ENCODE measurements around the gene AMTN.
"Not testable (repeated sequence)": the region's sequence is repeated elsewhere in the genome, so short reads cannot be mapped to it uniquely, and the experiment has no call there.

The AMTN gene, protein sequence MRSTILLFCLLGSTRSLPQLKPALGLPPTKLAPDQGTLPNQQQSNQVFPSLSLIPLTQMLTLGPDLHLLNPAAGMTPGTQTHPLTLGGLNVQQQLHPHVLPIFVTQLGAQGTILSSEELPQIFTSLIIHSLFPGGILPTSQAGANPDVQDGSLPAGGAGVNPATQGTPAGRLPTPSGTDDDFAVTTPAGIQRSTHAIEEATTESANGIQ

DNA sequence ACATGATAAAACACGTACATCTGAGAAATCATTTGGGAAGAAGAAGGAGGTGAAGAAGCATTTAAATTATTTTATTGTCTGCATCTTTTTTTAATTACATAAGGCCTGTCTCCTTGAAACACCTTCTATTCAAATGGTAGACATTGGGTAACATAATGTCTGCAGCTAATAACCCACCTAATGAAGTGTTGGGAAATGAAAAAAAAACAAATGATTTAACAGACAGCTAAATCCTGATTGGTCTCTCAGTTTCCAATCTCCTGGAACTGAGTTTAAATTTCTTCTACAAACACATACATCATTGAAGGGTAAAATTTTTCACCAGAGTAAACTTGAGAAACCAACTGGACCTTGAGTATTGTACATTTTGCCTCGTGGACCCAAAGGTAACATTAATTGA lies at the start of gene AMTN:
AMTN (plus strand) TSS at position 301 of the 400 bp plus-strand sequence. CDS start 209 bp downstream, outside the sequence.
- DNase-seq: no peak

DNA sequence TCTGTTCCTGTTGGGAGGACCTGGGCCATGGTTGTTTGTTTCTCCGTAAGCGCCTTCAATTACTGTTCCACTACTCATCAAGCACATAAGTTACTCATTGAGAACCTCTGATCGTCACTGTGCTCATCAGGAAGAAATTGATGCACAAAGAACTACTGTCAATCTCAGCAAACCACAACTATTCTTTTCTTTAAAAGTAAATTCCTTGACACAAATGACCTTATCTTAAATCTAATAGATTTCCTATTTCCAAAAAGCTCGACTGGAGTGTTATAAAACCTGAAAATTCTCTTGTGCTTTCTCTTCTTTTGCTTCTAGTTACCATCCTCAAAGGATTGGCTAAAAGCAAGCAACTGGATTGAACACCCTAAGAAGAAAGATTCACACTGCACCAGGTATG lies 46.5 kb upstream of the AMTN start, which contains the start of gene MUC7:
MUC7 (plus strand) TSS at position 301 of the 400 bp plus-strand sequence. CDS start 1,825 bp downstream, outside the sequence.
- DNase-seq: no peak

DNA sequence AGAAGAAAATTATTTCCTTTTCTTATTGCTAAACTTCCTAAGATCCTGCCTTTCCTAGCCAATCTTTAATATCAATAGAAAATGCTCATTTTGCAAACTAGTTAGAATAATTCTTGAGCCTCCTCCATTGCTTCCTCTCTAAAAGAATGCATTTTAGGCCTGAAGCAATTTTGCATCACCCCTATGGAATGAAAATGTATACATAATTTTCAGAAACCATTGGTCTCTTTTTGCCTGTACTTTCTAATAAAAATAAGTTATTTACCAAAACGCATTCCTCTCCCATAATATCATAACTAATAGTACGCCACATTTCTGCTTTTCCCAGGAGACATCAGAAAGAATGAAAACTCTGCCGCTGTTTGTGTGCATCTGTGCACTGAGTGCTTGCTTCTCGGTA lies 44.7 kb upstream of the AMTN start:
- DNase-seq: no peak

DNA sequence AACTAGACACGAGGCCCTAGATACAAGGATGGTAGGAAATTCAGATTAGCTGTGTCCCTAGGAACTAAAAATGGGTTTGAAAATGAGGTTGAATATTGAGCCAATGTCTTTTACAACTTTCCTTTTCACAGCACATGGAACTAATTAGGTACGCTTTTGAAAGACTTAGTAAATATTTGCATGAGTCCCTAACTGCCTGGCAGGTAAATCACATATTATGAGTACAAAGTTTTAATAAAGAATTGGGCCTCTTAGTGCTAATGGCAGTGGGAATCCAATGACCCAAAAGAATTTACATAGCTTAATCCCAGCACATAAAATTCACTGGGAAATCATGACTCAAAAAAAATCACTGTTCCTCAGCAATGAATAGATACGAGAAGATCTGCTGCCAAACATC lies 29.6 kb upstream of the AMTN start:
- DNase-seq: no peak

DNA sequence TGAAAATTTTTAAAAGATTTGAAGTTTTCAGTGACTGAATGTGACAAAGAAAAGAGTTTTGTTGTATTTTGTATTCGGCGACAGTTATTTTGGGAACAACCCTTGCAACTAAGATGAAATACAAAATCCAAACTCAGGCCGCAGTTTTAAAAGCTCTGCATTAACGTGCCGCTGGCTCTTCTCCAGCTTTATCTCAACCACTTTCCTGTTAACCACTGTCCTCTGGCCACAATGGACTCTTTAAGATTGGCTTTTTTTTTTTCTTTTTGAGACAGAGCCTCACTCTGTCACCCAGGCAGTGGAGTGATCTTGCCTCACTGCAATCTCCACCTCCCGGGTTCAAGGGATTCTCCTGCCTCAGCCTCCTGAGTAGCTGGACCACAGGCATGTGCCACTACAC lies 22.1 kb upstream of the AMTN start:
- no peak for DNase-seq

DNA sequence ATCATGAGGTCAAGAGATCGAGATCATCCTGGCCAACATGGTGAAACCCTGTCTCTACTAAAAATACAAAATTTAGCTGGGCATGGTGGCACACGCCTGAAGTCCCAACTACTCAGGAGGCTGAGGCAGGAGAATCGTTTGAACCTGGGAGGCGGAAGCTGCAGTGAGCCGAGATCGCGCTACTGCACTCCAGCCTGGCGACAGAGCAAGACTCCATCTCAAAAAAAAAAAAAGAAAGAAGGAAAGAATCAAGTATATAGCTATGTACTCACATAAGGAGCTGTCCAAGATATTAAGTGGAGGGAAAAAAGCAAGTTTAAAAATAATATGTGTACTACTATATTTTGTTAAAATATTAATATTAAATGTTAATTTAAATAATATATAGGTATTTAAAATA lies 16.5 kb upstream of the AMTN start:
- not testable (repeated sequence) for DNase-seq

DNA sequence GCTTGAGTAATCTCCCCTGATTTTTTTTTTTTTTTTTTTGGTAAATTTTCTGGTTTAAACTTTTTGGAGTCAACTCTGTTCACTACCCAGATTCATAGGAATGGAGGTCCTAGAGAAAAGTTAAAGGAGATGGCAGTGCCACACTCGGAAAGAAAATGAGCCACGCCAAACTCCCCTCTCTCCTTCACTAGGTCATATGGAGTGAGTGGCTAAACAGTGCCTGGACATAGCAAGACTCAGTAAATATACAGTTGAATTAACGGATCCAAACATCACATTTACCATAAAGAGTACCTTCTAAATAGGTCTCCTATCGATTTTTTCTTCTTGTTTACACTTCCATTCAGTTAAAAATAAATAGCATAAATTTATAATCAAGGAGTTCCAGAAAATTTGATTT lies 13.6 kb upstream of the AMTN start:
- DNase-seq: no peak

DNA sequence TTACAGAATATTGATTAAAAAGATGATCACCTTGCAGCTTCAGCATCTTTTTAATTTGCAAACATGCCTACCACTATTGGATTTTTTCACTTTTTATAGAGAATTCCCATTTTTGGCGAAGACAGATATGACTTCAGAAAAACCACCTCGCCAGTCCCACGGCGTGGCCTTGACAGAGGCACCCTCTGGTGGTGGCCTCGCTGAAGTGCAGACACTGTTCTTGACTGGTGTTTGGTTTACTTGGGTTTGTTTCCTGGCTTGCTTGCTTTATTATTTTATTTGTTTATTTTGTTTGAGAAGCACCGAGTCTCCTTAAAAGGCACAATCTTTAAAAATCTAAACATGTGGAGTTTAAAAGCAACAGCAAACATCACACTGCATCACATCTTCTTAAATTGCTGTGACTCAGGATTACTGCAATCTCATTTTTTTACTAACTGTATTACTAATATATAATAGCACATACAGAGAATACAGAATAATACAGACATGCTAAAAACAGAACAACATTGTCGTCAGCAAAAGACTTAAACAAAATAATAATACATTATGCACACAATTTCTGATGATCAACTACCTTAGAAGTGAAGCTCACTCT lies 13.1 kb upstream of the AMTN start:
- DNase-seq: peak; percentile 8

DNA sequence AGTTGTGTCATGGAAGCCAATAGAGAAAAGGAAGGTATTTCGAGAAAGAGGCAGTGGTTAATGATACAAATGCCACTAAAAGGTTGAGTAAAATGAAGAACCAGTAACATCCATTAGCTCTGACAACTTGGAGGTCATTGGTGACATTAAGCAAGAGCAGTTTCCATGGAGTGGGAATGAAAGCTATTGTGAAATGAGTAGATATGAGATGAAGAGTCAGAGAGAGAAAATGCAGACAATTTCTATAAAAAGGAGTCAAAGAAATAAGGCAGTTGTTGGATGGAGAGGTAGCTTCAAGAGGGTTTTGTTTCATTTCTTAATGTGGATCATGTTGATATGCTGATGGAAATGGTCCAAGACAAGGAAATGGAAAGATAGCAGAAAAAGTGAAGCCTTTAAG lies 9.6 kb upstream of the AMTN start:
- no peak for DNase-seq

DNA sequence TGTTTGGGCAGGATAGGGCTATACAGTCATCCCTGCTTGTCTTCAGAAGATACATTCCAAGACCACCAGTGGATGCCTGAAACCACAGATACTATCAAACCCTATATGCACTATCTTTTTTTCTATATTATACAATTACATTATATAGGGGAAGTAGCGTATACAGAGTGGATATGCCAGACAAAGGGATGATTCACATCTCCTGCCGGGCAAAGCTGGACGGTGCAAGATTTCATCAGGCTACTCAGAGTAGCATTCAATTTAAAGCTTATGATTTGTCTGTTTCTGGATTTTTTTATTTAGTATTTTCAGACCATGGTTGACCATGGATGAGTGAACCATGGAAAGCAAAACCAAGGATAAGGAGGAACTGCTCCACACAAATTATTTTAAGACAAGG lies 7.0 kb upstream of the AMTN start:
- no peak for DNase-seq

DNA sequence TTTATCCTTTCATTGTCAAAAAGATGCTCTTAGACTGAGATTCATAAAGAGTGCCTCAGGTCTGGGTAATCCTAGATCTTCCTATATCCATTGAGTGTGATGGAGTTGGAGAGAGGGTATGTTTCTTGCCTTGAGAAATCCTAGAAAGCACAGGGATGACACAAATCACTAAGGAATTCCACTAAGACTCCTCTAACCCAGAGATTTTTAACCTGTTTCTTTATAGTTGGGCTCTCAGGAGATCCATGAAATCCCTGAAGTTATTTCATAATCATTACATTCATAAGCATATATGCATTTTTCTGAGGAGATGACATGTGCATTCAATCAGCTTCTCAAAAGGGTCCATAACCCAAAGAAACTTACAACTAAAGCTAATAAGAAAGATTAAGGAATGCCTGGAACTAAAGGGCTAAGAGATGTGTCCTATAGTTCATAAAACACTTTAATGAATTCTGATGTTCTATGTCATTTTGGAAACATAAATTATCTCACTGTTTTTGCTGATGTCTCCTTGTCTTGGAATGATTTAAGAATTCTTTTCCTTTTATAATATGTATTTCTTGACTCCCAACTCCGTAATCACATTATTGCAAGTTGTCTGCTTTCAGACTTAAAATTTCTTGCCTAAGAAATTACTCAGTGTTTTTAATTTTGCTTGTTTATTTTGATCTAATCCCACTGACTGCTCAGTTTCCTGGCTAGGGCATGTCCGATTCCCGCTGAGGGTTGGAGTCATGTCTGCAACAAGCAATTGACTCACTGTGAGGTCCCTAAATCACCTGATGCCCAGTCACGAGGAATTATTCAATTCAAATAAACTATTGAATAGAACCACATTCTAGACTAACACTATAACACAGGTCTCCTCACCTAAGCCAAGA lies 2.8 kb upstream of the AMTN start:
- no peak for DNase-seq

DNA sequence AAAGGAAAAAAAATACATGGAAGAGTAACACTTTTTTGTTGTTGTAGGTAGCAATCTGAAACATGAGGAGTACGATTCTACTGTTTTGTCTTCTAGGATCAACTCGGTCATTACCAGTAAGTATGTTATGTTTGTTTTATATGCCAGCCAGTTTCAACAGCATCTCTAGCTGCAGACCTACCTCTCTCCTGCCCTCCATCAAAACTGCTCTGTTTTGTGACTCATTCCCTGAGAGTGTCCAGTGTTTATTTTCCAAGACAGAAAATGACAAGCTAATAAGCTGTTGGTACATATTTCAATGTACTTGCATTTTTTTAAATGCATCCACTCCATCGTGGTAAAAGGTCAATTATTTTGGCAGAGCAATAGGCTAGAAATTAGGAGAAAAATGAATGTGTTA lies 347 bp downstream of the AMTN start:
- DNase-seq: no peak

DNA sequence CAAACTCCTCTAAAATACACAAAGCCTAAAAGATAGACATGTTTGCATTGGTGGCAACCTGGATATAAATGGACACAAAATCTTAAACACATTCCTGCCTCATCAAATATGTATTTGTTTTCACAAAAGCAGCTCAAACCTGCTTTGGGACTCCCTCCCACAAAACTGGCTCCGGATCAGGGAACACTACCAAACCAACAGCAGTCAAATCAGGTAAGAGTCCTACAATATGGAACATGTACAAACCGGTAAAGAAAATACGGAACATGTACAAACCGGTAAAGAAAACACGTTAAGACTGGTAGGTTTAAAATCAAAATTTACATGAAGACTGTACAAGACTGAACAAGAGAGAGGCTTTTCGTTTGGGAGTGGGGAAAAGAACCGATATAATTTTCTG lies 4.3 kb downstream of the AMTN start:
- no peak for DNase-seq

DNA sequence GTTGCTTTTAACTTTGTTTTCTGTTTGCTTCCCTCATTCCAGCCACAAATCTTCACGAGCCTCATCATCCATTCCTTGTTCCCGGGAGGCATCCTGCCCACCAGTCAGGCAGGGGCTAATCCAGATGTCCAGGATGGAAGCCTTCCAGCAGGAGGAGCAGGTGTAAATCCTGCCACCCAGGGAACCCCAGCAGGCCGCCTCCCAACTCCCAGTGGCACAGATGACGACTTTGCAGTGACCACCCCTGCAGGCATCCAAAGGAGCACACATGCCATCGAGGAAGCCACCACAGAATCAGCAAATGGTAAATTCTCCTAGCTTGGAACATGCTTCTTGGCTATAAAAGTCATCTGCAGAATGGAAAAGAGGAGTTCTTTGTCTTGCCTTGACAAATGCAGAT lies 12.6 kb downstream of the AMTN start:
- DNase-seq: no peak

DNA sequence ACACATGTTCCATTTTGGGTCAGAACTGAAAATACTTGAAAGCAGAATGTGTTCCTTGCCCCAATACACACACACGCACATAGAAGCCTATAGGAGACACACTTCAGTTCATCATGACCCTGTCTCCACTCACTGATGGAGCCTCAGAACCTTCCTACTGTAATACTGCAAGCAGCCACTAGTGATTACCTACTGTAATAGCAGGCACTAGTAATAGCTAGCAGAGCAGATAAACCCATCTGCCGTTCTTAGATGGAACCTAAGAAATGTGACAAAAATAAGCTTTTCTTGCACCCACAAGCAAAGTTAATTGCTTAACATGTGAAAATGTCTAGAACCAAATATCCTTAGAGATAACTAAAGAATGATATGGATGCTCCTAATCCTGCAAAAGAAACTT lies 13.6 kb downstream of the AMTN start:
- DNase-seq: no peak

DNA sequence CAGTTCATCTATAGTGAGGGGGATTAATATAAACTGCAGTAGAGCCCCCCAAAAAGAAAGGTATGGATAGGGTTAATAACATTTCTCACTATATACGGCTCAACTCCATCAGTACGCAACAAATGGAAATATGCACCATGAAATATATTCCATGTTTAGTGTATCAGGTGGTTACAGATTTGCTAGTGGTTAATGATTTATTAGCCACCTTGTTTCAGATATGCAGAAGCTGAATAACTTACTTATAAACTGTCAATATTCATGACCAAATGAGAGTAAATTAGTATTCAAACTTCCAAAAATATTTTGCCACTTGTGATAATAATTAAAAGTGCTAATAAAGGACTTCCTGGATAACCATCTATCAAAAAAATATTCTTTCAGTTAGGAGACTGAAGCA lies 14.8 kb downstream of the AMTN start:
- no peak for DNase-seq

DNA sequence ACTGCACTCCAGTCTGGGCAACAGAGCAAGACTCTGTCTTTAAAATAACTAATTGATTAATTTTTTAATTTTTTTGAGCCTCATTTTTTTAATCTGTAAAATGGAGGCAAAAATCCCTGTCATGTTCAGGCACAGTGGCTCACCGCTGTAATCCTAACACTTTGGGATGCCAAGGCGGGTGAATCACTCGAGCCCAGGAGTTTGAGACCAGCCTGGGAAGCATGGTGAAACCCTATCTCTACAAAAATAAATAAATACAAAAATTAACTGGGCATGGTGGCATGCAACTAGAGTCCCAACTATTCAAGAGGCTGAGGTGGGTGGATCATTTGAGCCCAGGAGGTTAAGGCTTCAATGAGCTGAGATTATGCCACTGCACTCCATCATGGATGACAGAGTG lies 15.4 kb downstream of the AMTN start:
- DNase-seq: no peak

DNA sequence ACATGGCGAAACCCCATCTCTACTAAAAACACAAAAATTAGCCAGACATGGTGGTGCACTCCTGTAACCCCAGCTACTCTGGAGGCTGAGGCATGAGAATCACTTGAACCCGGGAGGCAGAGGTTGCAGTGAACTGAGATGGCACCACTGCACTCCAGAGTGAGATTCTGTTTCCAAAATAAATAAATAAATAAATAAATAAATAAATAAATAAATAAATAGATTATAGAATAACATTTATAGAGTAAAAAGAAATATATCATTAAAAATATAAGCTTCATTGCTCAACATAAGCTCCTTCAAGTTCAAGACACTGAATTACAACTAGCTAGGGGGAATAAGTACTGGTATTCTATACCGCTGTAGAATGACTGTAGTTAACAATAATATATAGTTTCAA lies 16.5 kb downstream of the AMTN start:
- DNase-seq: not testable (repeated sequence)

DNA sequence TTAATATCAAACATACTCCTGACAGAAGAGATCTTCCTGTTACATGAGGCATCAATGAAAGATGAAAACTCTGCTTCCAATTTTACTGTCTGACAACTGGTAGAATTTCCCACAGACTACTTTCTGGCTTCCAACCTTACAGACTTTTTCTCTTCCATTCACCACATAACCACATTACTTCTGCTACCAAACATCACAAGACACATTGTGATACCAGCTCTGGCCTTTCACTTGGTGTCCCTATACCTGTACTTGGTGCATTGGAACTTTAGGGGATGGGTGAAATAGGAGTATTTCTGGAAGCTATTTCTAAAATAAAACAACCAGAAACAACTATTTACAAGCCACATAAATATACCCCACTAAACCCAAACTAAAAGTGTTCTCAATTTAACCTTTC lies 20.5 kb downstream of the AMTN start:
- no peak for DNase-seq

DNA sequence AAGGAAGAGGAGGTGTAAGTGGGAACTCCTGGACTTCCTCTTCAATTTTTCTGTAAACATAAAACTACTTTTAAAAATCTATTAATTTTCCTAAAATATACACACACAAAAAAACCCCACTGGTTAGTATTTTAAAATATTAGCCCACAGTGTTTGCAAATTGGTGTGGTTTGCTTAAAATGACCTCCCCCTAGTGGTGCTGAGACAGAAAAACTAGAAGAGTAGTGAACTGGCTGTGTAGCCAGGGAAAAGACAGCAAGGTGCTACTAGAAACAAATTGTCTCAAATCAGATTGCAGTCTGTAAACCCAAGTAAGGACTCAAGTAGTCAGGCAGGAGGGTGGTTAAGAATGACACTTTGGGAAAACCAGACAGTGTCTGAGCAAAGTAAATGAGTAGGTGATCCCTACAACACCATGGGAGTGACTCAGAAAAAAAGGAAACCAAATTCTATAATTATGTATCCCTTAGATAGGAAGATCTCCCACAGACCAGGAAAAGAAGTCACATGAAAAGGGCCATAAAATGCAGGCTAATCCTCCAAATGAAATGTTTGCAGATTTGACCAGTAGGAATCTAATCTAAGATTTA lies 26.0 kb downstream of the AMTN start:
- DNase-seq: no peak

DNA sequence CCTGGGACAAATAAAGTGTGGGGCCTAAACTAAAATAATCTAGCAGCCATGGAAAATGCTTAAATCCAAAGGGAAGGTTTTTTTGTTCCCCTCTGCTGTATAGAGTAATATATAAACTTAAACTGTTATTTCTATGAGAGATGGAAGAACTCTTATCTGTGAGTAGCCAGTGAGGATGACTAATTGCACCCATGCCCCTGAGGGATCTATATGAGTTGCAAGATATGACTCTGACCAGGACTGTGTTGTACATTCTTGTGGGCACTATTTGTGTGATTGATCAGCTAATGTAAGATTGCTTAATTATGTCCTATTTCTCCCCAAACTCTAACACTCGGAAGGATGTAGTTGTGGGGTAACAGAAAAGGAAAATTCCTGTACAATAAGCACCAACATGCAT lies 38.5 kb downstream of the AMTN start:
- no peak for DNase-seq

DNA sequence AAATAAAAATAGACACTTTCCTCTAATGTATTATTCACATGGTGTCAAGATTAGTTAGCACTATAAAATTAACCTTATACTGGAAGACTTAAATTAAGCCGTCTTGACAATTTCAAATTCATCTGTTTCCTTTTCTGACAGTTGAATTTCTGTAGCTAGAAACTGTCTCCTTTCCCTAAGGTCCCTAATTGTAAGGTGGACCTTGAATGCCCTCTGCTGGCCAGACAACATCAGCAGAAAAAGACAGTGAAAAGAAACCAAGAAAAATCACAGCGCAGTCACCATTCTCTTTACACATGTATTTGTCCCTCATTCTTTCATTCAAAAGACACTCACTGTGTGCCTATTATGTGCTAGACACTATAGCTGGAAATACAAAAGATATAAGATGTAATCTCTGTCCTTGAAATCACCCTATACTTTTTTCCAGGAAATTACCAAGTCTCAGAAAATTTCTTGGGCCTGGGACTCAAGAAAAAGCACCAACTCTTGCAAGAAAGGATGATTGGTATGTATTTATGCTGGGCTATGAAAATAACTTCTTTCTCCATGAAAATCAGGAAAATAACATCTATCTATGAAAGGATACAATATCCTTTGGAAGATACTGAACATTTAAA lies 41.0 kb downstream of the AMTN start:
- no peak for DNase-seq

DNA sequence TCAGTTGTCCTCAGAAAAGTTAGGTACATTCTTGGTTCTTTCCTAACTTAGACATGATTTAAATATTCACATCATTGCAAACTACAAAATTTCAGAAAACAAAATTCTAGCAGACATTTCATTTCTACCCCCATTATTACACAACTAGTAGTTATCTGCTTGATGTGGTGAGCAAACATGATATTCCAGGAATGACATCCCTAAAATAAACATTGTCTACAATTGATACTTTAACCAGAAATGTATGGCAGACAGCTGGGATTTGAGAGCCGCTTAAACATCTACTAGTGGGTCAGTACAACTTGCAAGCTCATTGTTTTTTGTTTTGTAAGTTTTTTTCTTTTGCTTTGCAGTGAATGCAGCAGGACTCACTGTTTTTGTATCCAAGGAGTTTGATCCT lies 41.6 kb downstream of the AMTN start:
- DNase-seq: no peak

Data from activated effector memory CD4-positive, alpha-beta T cell treated with Interleukin-2 at 50 U/mL for 16 hours (primary cell).